Measurements from ENCODE around the gene MKI67. TPM values are rescaled to one million over a fixed set of nuclear protein-coding genes. Genes with fewer than 3 reads are reported as not detected.

MKI67 gene
- total RNA-seq, 1 donor from 2014 or later: 6.3 TPM

GRCh38 chr10:128111696-128112095 lies 14.5 kb downstream of the MKI67 start:
- Histone ChIP-seq H3K9me3 (ENCODE audit: control insufficient read depth in 3 of 3, low read length in 3 of 3) (no peaks in the 10 kb centered on the region), H3K9ac (ENCODE audit: low read depth in 1 of 3, low read length in 3 of 3) (no peak overlapping the region), H3K4me3 (ENCODE audit: low read length in 3 of 3) (no peak overlapping the region), H3K27me3 (ENCODE audit: control insufficient read depth in 3 of 3, insufficient read depth in 3 of 3, low read length in 3 of 3) (peaks cover 0 to 4% (median 0%) of the 10 kb centered on the region in 3 donors), H3K36me3 (ENCODE audit: control insufficient read depth in 3 of 3, insufficient read depth in 3 of 3, low read length in 3 of 3) (no peaks in the 10 kb centered on the region), H3K4me1 (ENCODE audit: control insufficient read depth in 3 of 3, insufficient read depth in 3 of 3, low read length in 3 of 3) (no peaks in the 10 kb centered on the region), H3K27ac (ENCODE audit: low read depth, low read length) (no peak overlapping the region)

DNA sequence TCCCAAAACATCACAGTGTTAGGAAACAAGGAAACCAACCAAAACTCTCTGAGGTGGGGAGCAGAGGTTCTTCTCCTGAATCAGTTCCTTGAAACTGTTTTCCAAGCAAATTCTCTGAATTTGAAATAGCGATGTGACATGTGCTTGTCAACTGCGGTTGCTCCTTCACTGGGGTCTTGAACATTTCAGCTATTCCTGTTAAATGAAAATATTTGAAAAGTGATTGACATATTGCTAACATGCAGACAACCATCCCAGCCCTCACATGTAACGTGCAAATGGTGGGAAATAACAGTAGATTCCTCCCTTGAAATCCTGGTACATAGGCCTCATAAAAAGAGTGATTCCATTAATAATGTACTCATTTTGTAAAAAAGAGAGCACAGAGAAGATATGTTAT lies 15.9 kb downstream of the MKI67 start:
- H3K27ac ChIP-seq (ENCODE audit: low read depth, low read length): no peak overlapping the region
- H3K9ac ChIP-seq (ENCODE audit: low read depth in 1 of 3, low read length in 3 of 3): no peak overlapping the region

DNA sequence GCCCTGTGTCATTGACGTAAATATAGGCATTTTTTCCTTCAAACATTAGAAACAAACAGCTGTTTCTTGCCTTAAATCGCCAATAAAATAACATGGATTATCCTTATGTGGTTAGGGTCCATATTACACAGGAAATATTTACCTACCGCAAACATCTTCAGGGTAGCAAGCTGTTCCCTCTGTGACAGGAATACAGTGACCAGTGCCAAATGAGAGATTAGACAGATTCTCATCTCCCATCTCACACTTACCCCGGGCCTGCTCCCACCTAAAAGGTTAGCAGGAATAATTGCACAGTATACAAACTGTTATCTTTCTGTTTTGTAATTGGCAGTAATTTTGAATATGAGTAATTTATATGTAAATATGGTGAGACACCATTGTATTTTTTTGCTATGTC lies 16.5 kb downstream of the MKI67 start:
- no peak overlapping the region for H3K4me3 ChIP-seq (ENCODE audit: low read length in 3 of 3)
- H3K9ac ChIP-seq (ENCODE audit: low read depth in 1 of 3, low read length in 3 of 3): no peak overlapping the region
- H3K4me1 ChIP-seq (ENCODE audit: control insufficient read depth in 3 of 3, insufficient read depth in 3 of 3, low read length in 3 of 3): no peaks in the 10 kb centered on the region
- no peaks in the 10 kb centered on the region for H3K9me3 ChIP-seq (ENCODE audit: control insufficient read depth in 3 of 3, low read length in 3 of 3)
- H3K27me3 ChIP-seq (ENCODE audit: control insufficient read depth in 3 of 3, insufficient read depth in 3 of 3, low read length in 3 of 3): peaks cover 0 to 4% (median 0%) of the 10 kb centered on the region in 3 donors
- no peak overlapping the region for H3K27ac ChIP-seq (ENCODE audit: low read depth, low read length)
- H3K36me3 ChIP-seq (ENCODE audit: control insufficient read depth in 3 of 3, insufficient read depth in 3 of 3, low read length in 3 of 3): no peaks in the 10 kb centered on the region

More for the DNA sequence above, 15.9 kb downstream of the MKI67 start:
- Histone ChIP-seq H3K27me3 (ENCODE audit: control insufficient read depth in 3 of 3, insufficient read depth in 3 of 3, low read length in 3 of 3) (peaks cover 0 to 4% (median 0%) of the 10 kb centered on the region in 3 donors), H3K4me1 (ENCODE audit: control insufficient read depth in 3 of 3, insufficient read depth in 3 of 3, low read length in 3 of 3) (no peaks in the 10 kb centered on the region), H3K9me3 (ENCODE audit: control insufficient read depth in 3 of 3, low read length in 3 of 3) (no peaks in the 10 kb centered on the region), H3K36me3 (ENCODE audit: control insufficient read depth in 3 of 3, insufficient read depth in 3 of 3, low read length in 3 of 3) (no peaks in the 10 kb centered on the region), H3K4me3 (ENCODE audit: low read length in 3 of 3) (no peak overlapping the region)

DNA sequence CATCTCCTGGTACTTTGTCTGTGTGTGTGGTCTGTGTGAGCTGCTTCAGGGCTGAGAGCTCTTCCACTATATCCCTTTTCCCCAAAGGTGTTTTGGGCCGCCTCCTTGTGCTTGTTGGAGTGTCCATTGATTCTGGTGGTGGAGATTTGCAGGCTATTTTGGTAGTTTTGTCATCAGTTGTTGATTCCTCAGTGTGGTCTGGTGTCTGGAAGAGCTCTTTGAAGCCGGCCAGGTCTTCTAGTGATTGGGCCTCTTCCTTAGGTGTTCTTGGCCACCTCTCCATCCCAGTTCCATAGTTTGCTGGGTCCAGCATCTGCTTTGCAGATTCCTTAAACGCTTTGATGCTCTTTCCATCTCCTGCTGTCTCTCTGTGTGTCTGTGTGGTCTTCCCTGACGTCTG lies 20.8 kb downstream of the MKI67 start:
- no peaks in the 10 kb centered on the region for H3K9me3 ChIP-seq (ENCODE audit: control insufficient read depth in 3 of 3, low read length in 3 of 3)
- H3K27me3 ChIP-seq (ENCODE audit: control insufficient read depth in 3 of 3, insufficient read depth in 3 of 3, low read length in 3 of 3): peaks cover 0 to 4% (median 0%) of the 10 kb centered on the region in 3 donors
- H3K4me3 ChIP-seq (ENCODE audit: low read length in 3 of 3): no peak overlapping the region
- no peaks in the 10 kb centered on the region for H3K36me3 ChIP-seq (ENCODE audit: control insufficient read depth in 3 of 3, insufficient read depth in 3 of 3, low read length in 3 of 3)
- no peak overlapping the region for H3K9ac ChIP-seq (ENCODE audit: low read depth in 1 of 3, low read length in 3 of 3)
- H3K27ac ChIP-seq (ENCODE audit: low read depth, low read length): no peak overlapping the region
- H3K4me1 ChIP-seq (ENCODE audit: control insufficient read depth in 3 of 3, insufficient read depth in 3 of 3, low read length in 3 of 3): no peaks in the 10 kb centered on the region

DNA sequence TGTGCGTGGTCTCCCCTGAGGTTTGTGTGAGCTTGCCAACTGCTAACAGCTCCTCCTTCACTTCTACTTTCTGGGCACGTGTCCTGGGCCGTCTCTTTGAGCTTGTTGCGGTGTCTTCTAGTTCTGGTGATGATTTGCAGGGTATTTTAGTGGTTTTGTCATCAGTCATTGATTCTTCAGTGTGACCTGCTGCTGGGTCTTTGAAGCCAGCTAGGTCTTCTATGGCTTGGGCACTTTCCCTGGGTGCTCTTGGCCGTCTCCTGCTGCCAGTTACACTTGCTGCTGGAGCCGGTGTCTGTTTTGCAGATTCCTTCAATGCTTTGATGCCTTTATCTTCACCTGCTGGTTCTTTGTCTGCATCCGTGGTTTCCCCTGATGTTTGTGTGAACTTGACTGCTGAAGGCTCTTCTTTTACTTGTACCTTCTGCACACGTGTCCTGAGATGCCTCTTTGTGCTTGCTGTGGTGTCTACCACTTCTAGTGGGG lies 23.0 kb downstream of the MKI67 start:
- no peaks in the 10 kb centered on the region for H3K4me1 ChIP-seq (ENCODE audit: control insufficient read depth in 3 of 3, insufficient read depth in 3 of 3, low read length in 3 of 3)
- H3K27ac ChIP-seq (ENCODE audit: low read depth, low read length): no peak overlapping the region
- no peak overlapping the region for H3K9ac ChIP-seq (ENCODE audit: low read depth in 1 of 3, low read length in 3 of 3)
- H3K36me3 ChIP-seq (ENCODE audit: control insufficient read depth in 3 of 3, insufficient read depth in 3 of 3, low read length in 3 of 3): no peaks in the 10 kb centered on the region
- H3K4me3 ChIP-seq (ENCODE audit: low read length in 3 of 3): no peak overlapping the region
- H3K9me3 ChIP-seq (ENCODE audit: control insufficient read depth in 3 of 3, low read length in 3 of 3): no peaks in the 10 kb centered on the region
- peaks cover 0 to 4% (median 0%) of the 10 kb centered on the region in 3 donors for H3K27me3 ChIP-seq (ENCODE audit: control insufficient read depth in 3 of 3, insufficient read depth in 3 of 3, low read length in 3 of 3)

GRCh38 chr10:128102480-128103228 lies 23.6 kb downstream of the MKI67 start:
- Histone ChIP-seq H3K4me3 (ENCODE audit: low read length in 3 of 3) (no peak overlapping the region), H3K9me3 (ENCODE audit: control insufficient read depth in 3 of 3, low read length in 3 of 3) (no peaks in the 10 kb centered on the region), H3K27ac (ENCODE audit: low read depth, low read length) (no peak overlapping the region), H3K36me3 (ENCODE audit: control insufficient read depth in 3 of 3, insufficient read depth in 3 of 3, low read length in 3 of 3) (no peaks in the 10 kb centered on the region), H3K27me3 (ENCODE audit: control insufficient read depth in 3 of 3, insufficient read depth in 3 of 3, low read length in 3 of 3) (peaks cover 0 to 4% (median 0%) of the 10 kb centered on the region in 3 donors), H3K4me1 (ENCODE audit: control insufficient read depth in 3 of 3, insufficient read depth in 3 of 3, low read length in 3 of 3) (no peaks in the 10 kb centered on the region), H3K9ac (ENCODE audit: low read depth in 1 of 3, low read length in 3 of 3) (no peak overlapping the region)

DNA sequence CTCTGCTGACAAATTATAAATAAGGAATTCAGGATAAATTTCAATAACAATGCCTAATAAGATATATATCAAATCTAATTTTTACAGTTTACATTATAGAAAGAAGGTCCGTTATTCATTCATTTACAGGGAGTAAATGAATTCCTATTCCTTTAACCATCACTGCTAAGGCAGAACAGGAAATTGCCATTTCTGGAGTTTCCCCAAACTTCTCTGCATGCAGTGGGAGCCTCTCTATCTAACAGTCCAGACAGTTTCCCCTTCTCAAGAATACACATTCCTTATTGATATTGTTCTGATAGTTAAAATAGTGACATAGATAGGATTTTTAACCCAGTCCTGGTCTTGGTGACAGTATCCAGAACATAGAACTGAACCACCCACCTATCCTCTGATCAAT lies 24.3 kb downstream of the MKI67 start:
- Histone ChIP-seq H3K4me3 (ENCODE audit: low read length in 3 of 3) (no peak overlapping the region), H3K27me3 (ENCODE audit: control insufficient read depth in 3 of 3, insufficient read depth in 3 of 3, low read length in 3 of 3) (no peaks in the 10 kb centered on the region), H3K36me3 (ENCODE audit: control insufficient read depth in 3 of 3, insufficient read depth in 3 of 3, low read length in 3 of 3) (no peaks in the 10 kb centered on the region), H3K27ac (ENCODE audit: low read depth, low read length) (no peak overlapping the region), H3K4me1 (ENCODE audit: control insufficient read depth in 3 of 3, insufficient read depth in 3 of 3, low read length in 3 of 3) (no peaks in the 10 kb centered on the region), H3K9ac (ENCODE audit: low read depth in 1 of 3, low read length in 3 of 3) (no peak overlapping the region), H3K9me3 (ENCODE audit: control insufficient read depth in 3 of 3, low read length in 3 of 3) (no peaks in the 10 kb centered on the region)

GRCh38 chr10:128099901-128100300 lies 26.3 kb downstream of the MKI67 start:
- H3K9ac ChIP-seq (ENCODE audit: low read depth in 1 of 3, low read length in 3 of 3): no peak overlapping the region
- H3K27ac ChIP-seq (ENCODE audit: low read depth, low read length): no peak overlapping the region
- no peak overlapping the region for H3K4me3 ChIP-seq (ENCODE audit: low read length in 3 of 3)
- no peaks in the 10 kb centered on the region for H3K36me3 ChIP-seq (ENCODE audit: control insufficient read depth in 3 of 3, insufficient read depth in 3 of 3, low read length in 3 of 3)
- no peaks in the 10 kb centered on the region for H3K27me3 ChIP-seq (ENCODE audit: control insufficient read depth in 3 of 3, insufficient read depth in 3 of 3, low read length in 3 of 3)
- no peaks in the 10 kb centered on the region for H3K9me3 ChIP-seq (ENCODE audit: control insufficient read depth in 3 of 3, low read length in 3 of 3)
- no peaks in the 10 kb centered on the region for H3K4me1 ChIP-seq (ENCODE audit: control insufficient read depth in 3 of 3, insufficient read depth in 3 of 3, low read length in 3 of 3)

- Histone ChIP-seq H3K27me3 (ENCODE audit: control insufficient read depth in 3 of 3, insufficient read depth in 3 of 3, low read length in 3 of 3) (no peaks in the 10 kb centered on the region), H3K4me1 (ENCODE audit: control insufficient read depth in 3 of 3, insufficient read depth in 3 of 3, low read length in 3 of 3) (no peaks in the 10 kb centered on the region), H3K4me3 (ENCODE audit: low read length in 3 of 3) (no peak overlapping the region), H3K9ac (ENCODE audit: low read depth in 1 of 3, low read length in 3 of 3) (no peak overlapping the region), H3K9me3 (ENCODE audit: control insufficient read depth in 3 of 3, low read length in 3 of 3) (no peaks in the 10 kb centered on the region), H3K27ac (ENCODE audit: low read depth, low read length) (no peak overlapping the region), H3K36me3 (ENCODE audit: control insufficient read depth in 3 of 3, insufficient read depth in 3 of 3, low read length in 3 of 3) (no peaks in the 10 kb centered on the region)
Observed at GRCh38 chr10:128098631-128099030, 27.6 kb downstream of the MKI67 start.

- no peak overlapping the region for H3K9ac ChIP-seq (ENCODE audit: low read depth in 1 of 3, low read length in 3 of 3)
- H3K36me3 ChIP-seq (ENCODE audit: control insufficient read depth in 3 of 3, insufficient read depth in 3 of 3, low read length in 3 of 3): no peaks in the 10 kb centered on the region
- no peaks in the 10 kb centered on the region for H3K4me1 ChIP-seq (ENCODE audit: control insufficient read depth in 3 of 3, insufficient read depth in 3 of 3, low read length in 3 of 3)
- no peaks in the 10 kb centered on the region for H3K27me3 ChIP-seq (ENCODE audit: control insufficient read depth in 3 of 3, insufficient read depth in 3 of 3, low read length in 3 of 3)
- no peak overlapping the region for H3K4me3 ChIP-seq (ENCODE audit: low read length in 3 of 3)
- no peaks in the 10 kb centered on the region for H3K9me3 ChIP-seq (ENCODE audit: control insufficient read depth in 3 of 3, low read length in 3 of 3)
- no peak overlapping the region for H3K27ac ChIP-seq (ENCODE audit: low read depth, low read length)
Observed at GRCh38 chr10:128097783-128098182, 28.4 kb downstream of the MKI67 start.
